ENCODE data around the gene RASSF8.

DNA sequence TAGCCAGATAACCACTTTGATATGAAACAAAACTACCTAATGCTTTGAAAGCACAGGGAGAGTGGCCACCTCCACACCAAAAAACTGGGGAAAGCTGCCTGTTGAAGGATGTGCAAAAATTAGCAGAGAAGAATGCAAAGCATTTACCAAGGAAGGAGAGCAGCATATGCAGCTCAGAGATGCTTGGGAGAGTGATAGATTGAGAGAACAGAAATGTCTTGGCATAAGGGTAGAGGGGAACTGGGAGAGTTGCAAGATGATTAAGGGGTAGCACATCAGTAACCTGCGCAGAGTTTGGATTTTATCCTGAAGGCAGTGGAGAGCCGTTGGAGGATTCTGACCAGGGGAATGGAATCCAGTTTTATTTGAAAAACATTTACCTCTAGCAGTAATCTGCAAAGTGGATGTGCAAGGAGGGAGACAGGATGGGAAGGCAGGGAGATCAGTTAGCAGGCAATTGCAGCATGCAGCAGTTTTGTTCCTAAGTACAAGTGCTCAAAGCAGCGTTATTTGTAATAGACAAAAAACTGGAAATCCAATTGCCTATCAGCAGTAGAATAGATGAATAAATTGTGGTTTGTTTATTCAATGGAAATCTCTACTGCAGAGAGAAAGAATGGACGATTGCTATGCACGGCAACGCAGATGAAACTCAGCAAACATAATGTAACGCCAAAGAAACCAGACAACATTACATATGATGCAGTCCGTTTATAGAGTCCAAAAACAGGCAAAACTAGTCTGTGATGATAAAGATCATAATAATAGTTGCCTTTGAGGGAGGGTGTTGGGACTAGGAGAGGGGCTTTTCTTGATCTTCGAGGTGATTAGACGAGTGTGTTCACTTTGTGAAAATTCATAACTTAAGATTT lies 84.9 kb downstream of the RASSF8 start:
- TF ChIP-seq, protein P1, sequence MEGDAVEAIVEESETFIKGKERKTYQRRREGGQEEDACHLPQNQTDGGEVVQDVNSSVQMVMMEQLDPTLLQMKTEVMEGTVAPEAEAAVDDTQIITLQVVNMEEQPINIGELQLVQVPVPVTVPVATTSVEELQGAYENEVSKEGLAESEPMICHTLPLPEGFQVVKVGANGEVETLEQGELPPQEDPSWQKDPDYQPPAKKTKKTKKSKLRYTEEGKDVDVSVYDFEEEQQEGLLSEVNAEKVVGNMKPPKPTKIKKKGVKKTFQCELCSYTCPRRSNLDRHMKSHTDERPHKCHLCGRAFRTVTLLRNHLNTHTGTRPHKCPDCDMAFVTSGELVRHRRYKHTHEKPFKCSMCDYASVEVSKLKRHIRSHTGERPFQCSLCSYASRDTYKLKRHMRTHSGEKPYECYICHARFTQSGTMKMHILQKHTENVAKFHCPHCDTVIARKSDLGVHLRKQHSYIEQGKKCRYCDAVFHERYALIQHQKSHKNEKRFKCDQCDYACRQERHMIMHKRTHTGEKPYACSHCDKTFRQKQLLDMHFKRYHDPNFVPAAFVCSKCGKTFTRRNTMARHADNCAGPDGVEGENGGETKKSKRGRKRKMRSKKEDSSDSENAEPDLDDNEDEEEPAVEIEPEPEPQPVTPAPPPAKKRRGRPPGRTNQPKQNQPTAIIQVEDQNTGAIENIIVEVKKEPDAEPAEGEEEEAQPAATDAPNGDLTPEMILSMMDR (IDR thresholded peaks at IDR 0.05 in 2 of 3, conservative IDR thresholded peaks at IDR 0.05 in 1 of 3; ENCODE audit: insufficient read depth in 2 of 3, low read depth in 1 of 3, low read length in 3 of 3) = no peak
- TF ChIP-seq, protein P2, sequence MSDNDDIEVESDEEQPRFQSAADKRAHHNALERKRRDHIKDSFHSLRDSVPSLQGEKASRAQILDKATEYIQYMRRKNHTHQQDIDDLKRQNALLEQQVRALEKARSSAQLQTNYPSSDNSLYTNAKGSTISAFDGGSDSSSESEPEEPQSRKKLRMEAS (CRISPR knock-in tag; IDR thresholded peaks at IDR 0.05) = no peak
- no peak for TF ChIP-seq SNRNP70 (optimal IDR thresholded peaks at IDR 0.05; ENCODE audit: low read depth, low read length)
- TF ChIP-seq SREBF1 (IDR thresholded peaks at IDR 0.05; ENCODE audit: borderline replicate concordance, low read depth, low read length) = no peak
- TF ChIP-seq, protein P3, sequence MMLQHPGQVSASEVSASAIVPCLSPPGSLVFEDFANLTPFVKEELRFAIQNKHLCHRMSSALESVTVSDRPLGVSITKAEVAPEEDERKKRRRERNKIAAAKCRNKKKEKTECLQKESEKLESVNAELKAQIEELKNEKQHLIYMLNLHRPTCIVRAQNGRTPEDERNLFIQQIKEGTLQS (IDR thresholded peaks at IDR 0.05) = no peak
- TF ChIP-seq, protein P3 (CRISPR knock-in tag; conservative IDR thresholded peaks at IDR 0.05) = no peak
- no peak for TF ChIP-seq POLR2A (conservative IDR thresholded peaks at IDR 0.05)
- no peak for TF ChIP-seq FOSL1 (tag; conservative IDR thresholded peaks at IDR 0.05)
- TF ChIP-seq CCNT2 (IDR thresholded peaks at IDR 0.05; ENCODE audit: borderline replicate concordance, extremely low read depth, insufficient read length, low read depth, low read length) = no peak
- TF ChIP-seq MEF2D (tag; conservative IDR thresholded peaks at IDR 0.05; ENCODE audit: low read depth) = no peak
- TF ChIP-seq HNRNPH1 (optimal IDR thresholded peaks at IDR 0.05; ENCODE audit: low read depth, low read length) = no peak
- TF ChIP-seq, protein P4, sequence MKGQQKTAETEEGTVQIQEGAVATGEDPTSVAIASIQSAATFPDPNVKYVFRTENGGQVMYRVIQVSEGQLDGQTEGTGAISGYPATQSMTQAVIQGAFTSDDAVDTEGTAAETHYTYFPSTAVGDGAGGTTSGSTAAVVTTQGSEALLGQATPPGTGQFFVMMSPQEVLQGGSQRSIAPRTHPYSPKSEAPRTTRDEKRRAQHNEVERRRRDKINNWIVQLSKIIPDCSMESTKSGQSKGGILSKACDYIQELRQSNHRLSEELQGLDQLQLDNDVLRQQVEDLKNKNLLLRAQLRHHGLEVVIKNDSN (CRISPR knock-in tag; IDR thresholded peaks at IDR 0.05) = no peak
